Eye (tissue), 1 donor: ENCODE data around the gene CYTH3.

Experiments
- DNase-seq: peaks from one replicate; pipeline ENCODE4 v3.0.0-alpha.2; 2015

CYTH3 gene

GRCh38 chr7:6279937-6280336 is 7.5 kb upstream of the CYTH3 start:
- DNase-seq = no peak

GRCh38 chr7:6279341-6279740 is 6.9 kb upstream of the CYTH3 start:
- no peak for DNase-seq

- DNase-seq = no peak
These were observed 6.4 kb upstream of the CYTH3 start for GRCh38 chr7:6278749-6279310.

DNA sequence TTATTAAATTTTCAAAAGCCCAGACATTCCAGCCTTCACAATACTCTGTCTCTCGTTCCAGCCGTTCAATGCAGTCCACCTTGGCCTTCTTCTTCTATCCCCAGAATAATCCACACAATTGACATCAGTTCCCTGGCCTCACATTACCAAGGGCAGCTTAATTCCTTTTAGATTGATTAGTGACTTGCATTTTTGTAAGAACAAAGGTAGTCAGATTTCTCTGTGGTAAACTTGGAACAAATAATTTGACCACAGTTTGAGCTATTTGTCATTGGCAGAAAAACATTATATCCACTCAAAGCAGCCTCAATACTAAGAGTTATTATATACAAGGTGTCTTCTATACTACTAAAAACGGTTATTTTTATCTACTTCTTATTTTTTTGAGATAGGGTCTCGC is 5.1 kb upstream of the CYTH3 start:
- DNase-seq = no peak

- DNase-seq = no peak
These were observed 4.5 kb upstream of the CYTH3 start for GRCh38 chr7:6276911-6277408.

- DNase-seq = no peak
These were observed 2.3 kb upstream of the CYTH3 start for GRCh38 chr7:6274743-6275142.

DNA sequence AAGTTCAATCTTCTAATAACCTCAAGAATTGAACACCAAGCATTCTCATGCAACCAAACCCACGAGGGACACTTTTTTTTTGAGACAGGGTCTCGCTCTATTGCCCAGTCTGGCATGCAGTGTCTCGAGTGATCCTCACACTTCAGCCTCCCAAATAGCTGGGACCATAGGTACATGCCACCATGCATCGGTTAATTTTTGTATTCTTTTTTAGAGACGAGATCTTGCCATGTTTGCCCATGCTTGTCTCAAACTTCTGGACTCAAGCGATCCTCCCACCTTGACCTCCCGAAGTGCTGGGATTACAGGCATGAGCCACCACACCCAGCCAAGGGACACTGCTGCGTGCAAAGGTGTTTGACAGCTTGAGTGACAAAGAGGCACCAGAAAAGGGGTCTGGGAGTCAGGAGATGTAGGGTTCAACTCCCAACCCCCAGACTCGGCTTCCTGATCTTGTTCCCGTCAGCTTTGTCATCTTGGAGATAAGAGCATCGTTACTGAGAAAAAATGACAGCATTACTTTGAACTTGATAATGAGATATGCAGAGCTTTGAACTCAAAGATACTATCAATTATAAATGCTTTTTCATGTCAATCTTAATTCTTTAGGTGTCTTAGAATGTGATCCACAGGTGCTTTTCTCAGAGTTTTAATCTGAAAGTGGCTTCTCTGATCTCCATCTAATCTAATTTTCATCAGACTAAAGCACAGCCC is 1.6 kb upstream of the CYTH3 start:
- DNase-seq = no peak

DNA sequence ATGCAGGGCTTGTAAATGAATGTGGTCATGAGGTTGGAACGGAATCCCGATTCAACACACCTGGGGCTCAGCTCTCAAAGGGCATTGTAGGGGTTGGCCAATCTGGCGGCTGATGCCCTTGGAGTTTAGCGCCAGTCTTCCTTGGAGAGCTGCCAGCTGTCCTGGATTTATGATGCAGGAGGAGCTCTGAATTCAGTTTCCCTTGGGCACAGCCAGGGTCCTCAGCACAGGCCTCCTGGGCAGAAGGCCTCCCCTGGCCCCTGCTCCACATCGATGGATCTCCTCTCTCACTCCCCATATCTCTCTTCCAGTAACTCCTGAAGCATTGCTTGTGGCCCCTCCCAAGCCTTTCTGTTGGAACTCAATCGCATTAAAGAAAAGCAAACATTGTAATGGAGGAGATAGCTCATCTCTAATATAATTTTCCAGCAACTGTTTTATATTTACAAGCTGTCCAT is 985 bp upstream of the CYTH3 start:
- no peak for DNase-seq

DNA sequence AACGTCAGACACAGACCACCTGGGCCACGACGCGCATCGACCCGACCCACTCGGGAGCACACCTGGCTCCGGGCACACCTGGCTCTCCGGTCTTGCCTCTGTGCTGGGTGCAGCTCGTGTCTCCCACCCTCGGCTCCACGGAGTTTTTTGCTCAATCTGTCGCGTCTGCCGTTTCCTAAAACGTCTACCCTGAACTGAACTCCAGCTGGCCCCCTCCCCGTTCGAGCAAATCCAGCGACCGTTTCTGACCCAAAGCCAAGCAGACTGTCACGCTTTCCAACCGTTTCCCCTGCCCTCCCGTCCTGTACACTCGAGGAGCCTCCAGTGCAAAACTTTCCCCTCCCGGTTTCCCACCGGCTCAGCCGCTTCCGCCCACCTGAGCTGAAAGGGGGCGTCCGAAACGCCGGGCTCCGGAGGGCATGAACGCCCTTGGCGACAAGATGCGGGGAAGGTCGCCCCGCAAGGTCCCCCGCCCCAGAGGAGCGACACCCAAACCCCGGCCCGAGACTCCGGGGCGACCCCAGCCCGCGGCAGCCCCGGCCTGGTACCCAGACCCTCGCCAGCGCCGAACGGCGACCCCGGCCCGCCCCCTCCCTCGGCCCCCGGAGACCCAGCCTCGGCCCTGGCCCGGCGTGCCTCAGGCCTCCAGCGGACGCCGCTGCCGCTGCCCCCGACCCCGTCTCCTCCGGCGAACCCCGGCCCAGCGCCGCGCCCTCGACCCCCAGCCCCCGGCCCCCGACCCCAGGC is 557 bp downstream of the CYTH3 start:
- peak; percentile 64 for DNase-seq

GRCh38 chr7:6271060-6271658 is 1.3 kb downstream of the CYTH3 start:
- peak; percentile 68 for DNase-seq

GRCh38 chr7:6269527-6269926 is 2.9 kb downstream of the CYTH3 start:
- DNase-seq = no peak

GRCh38 chr7:6268907-6269306 is 3.5 kb downstream of the CYTH3 start:
- DNase-seq = no peak

DNA sequence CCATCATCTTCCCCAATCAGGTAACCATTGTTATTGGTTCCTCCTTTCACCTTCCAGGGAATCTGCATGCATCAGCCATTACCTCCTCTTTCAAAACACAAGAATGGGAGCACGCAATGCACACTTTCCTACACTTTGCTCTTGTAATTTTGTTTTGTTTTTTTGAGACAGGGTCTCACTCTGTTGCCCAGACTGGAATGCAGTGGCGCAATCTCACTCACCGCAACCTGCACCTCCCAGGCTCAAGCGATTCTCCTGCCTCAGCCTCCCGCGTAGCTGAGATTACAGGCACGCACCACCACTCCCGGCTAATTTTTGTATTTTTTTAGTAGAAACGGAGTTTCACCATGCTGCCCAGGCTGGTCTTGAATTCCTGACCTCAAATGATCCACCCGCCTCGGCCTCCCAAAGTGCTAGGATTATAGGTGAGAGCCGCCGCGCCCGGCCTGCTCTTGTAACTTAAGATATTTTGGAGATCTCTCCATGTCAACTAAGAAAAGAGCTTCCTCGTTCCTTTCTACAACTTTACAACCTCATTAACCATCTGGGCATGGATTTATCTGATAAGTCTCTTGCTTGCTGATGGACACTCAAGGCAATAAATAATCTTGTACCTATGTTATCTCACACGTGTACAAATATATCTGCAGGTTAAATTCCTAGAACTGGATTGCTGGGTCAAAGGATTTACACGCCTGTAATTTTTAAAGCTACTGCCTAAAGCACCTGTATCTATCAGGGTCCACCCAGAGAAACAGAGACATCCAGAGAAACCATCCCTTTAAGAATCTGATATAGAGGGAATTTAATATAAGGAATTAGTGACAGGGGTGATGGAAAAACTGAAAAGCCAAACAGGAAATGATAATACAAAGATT is 4.2 kb downstream of the CYTH3 start:
- no peak for DNase-seq

DNA sequence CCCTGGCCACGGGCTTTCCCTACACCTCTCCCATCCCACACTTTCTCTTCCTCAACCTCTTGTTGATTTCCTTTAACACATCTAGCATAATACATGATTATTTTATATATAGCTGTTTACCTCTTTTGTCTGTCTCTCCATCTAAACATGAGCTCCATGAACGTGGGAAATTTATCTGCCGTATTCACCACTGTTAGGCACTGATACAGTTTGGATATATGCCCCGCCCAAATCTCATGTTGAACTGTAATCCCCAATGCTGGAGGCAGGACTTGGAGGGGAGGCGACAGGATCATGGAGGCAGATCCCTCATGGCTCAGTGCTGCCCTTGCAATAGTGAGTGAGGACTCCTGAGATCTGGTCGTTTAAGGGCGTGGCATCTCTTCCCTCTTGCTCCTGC is 5.7 kb downstream of the CYTH3 start:
- DNase-seq = no peak

GRCh38 chr7:6262221-6262620 is 10.2 kb downstream of the CYTH3 start:
- no peak for DNase-seq

- DNase-seq = no peak
These were observed 10.7 kb downstream of the CYTH3 start for GRCh38 chr7:6261699-6262098.

- DNase-seq = peak; percentile 64
These were observed 11.9 kb downstream of the CYTH3 start for GRCh38 chr7:6260291-6261187.

GRCh38 chr7:6259257-6259656 is 13.2 kb downstream of the CYTH3 start:
- no peak for DNase-seq

DNA sequence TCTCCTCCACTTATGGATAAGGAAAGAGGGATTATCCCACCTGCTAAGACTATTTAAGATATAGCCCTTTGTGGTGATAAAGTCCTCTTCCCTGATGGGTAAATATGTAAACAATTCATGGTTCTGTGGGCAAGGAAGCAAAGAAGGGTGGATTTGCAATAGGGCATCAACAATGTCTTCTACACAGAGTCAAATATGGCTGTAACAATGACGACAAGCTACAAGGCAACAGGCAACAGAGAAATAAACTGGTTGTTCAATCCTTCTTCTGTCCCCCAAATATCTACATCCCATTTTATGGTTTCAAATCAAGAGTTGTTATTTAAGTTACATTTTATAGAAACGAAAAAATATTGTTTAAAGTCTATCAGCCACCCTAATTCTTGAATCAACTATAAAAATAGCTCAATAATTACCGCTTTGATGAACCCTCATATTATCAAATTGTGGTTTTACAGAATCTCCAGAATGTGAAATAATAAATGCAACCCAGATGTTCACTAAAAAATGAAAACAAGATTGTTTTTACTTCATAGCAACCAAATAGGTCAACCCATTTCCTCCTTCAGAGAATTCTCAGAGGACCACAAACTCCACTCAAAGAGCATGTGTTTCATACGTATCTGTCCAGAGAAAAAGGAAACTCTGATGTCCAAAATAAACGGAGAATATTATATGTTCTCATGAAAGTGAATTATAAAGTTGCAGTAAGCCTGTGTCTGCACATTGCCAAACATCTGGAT is 13.8 kb downstream of the CYTH3 start:
- peak; percentile 72 for DNase-seq

- no peak for DNase-seq
These were observed 14.7 kb downstream of the CYTH3 start for GRCh38 chr7:6257675-6258074.
